ENCODE results near the gene LRP2. TPM values are rescaled to one million over a fixed set of nuclear protein-coding genes. Genes with fewer than 3 reads are reported as not detected.

Gene LRP2
- total RNA-seq, 1 experiment from 2014 or later: 260 TPM

GRCh38 chr2:169094676-169095075, 267.7 kb downstream of the LRP2 start:
- no peak for DNase-seq
- Mint-ChIP-seq H3K27ac (ENCODE audit: unreplicated experiment) (no peak overlapping the region), H3K27me3 (ENCODE audit: insufficient read depth, unreplicated experiment) (peaks cover 16% of the 10 kb centered on the region), H3K4me1 (ENCODE audit: low read depth, unreplicated experiment) (no peaks in the 10 kb centered on the region), H3K9me3 (ENCODE audit: unreplicated experiment) (no peaks in the 10 kb centered on the region), H3K36me3 (ENCODE audit: insufficient read depth, unreplicated experiment) (no peaks in the 10 kb centered on the region), H3K4me3 (ENCODE audit: unreplicated experiment) (no peak overlapping the region)
- POLR2A ChIA-PET: no interaction called here
- intact Hi-C loops (cut with micrococcal nuclease; ENCODE audit: unreplicated experiment): loop anchor here (5.0 kb wide), 1 partner anchor 112 kb away; no protein-coding TSS in a partner anchor
- no peak for TF ChIP-seq CTCF (IDR thresholded peaks at IDR 0.05; ENCODE audit: insufficient read depth in 1 of 2, low read depth in 1 of 2, low read length in 1 of 2, severe bottlenecking in 1 of 2, unreplicated experiment in 1 of 2)
- BruUV-seq (replicated peaks): no TSS peak
- Histone ChIP-seq H3K4me1 (no peaks in the 10 kb centered on the region), H3K36me3 (ENCODE audit: control insufficient read depth, insufficient read depth, low read length) (no peaks in the 10 kb centered on the region), H3K9me3 (no peaks in the 10 kb centered on the region), H3K27me3 (replicated peaks; ENCODE audit: control insufficient read depth, insufficient read depth, low read length) (no peaks in the 10 kb centered on the region), H3K4me3 (ENCODE audit: low read depth, low read length) (no peak overlapping the region)
- CTCF ChIA-PET: no interaction called here

- no peak overlapping the region for H3K4me3 Mint-ChIP-seq (ENCODE audit: unreplicated experiment)
- DNase-seq: no peak
- no peak overlapping the region for H3K27ac Mint-ChIP-seq (ENCODE audit: unreplicated experiment)
- peaks cover 8% of the 10 kb centered on the region for H3K27me3 Mint-ChIP-seq (ENCODE audit: insufficient read depth, unreplicated experiment)
- no peak for TF ChIP-seq CTCF (IDR thresholded peaks at IDR 0.05; ENCODE audit: insufficient read depth in 1 of 2, low read depth in 1 of 2, low read length in 1 of 2, severe bottlenecking in 1 of 2, unreplicated experiment in 1 of 2)
- H3K9me3 Mint-ChIP-seq (ENCODE audit: unreplicated experiment): no peaks in the 10 kb centered on the region
- no peaks in the 10 kb centered on the region for H3K36me3 ChIP-seq (ENCODE audit: control insufficient read depth, insufficient read depth, low read length)
- no peaks in the 10 kb centered on the region for H3K4me1 ChIP-seq
- H3K36me3 Mint-ChIP-seq (ENCODE audit: insufficient read depth, unreplicated experiment): no peaks in the 10 kb centered on the region
- no peaks in the 10 kb centered on the region for H3K9me3 ChIP-seq
- POLR2A ChIA-PET: no interaction called here
- no TSS peak for BruUV-seq (replicated peaks)
- no peak overlapping the region for H3K4me3 ChIP-seq (ENCODE audit: low read depth, low read length)
- no peaks in the 10 kb centered on the region for H3K27me3 ChIP-seq (replicated peaks; ENCODE audit: control insufficient read depth, insufficient read depth, low read length)
- intact Hi-C loops (cut with micrococcal nuclease; ENCODE audit: unreplicated experiment): no loop called here
- no peaks in the 10 kb centered on the region for H3K4me1 Mint-ChIP-seq (ENCODE audit: low read depth, unreplicated experiment)
- CTCF ChIA-PET: no interaction called here
These were observed 268.8 kb downstream of the LRP2 start for GRCh38 chr2:169093535-169093934.

- intact Hi-C loops (cut with micrococcal nuclease; ENCODE audit: unreplicated experiment): no loop called here
These were observed 270.4 kb downstream of the LRP2 start for GRCh38 chr2:169091761-169092519.

More at GRCh38 chr2:169091761-169092519, 270.4 kb downstream of the LRP2 start:
- Mint-ChIP-seq H3K4me1 (ENCODE audit: low read depth, unreplicated experiment) (no peaks in the 10 kb centered on the region), H3K9me3 (ENCODE audit: unreplicated experiment) (no peaks in the 10 kb centered on the region), H3K27ac (ENCODE audit: unreplicated experiment) (no peak overlapping the region), H3K36me3 (ENCODE audit: insufficient read depth, unreplicated experiment) (no peaks in the 10 kb centered on the region), H3K27me3 (ENCODE audit: insufficient read depth, unreplicated experiment) (peaks cover 6% of the 10 kb centered on the region), H3K4me3 (ENCODE audit: unreplicated experiment) (no peak overlapping the region)
- Histone ChIP-seq H3K4me1 (no peaks in the 10 kb centered on the region), H3K4me3 (ENCODE audit: low read depth, low read length) (no peak overlapping the region), H3K9me3 (no peaks in the 10 kb centered on the region), H3K36me3 (ENCODE audit: control insufficient read depth, insufficient read depth, low read length) (no peaks in the 10 kb centered on the region), H3K27me3 (replicated peaks; ENCODE audit: control insufficient read depth, insufficient read depth, low read length) (no peaks in the 10 kb centered on the region)
- BruUV-seq (replicated peaks): no TSS peak
- CTCF ChIA-PET: no interaction called here
- DNase-seq: no peak
- no peak for TF ChIP-seq CTCF (IDR thresholded peaks at IDR 0.05; ENCODE audit: insufficient read depth in 1 of 2, low read depth in 1 of 2, low read length in 1 of 2, severe bottlenecking in 1 of 2, unreplicated experiment in 1 of 2)
- POLR2A ChIA-PET: no interaction called here

Measured in Caco-2 (cell line).